GM23338 (cell line): ENCODE data around the gene RFNG. TPM values are rescaled to one million over a fixed set of nuclear protein-coding genes. Genes with fewer than 3 reads are reported as not detected.
A peak's percentile ranks its signal among the peaks of the same experiment; 100 is the strongest.

Experiments used
- ATAC-seq: fragments of 200-7000 bp; cut with Tn5 transposase; 3 replicates; pipeline ENCODE4 v1.9.1; 2020
- DNase-seq: peaks from one replicate; pipeline ENCODE4 v3.0.0-alpha.2; 2015; ENCODE audit warnings: low spot score
- H2AFZ ChIP-seq: fragments of 200-600 bp; sonication (generic); 2 replicates; pipeline ENCODE4 v1.8.0; 2016; ENCODE audit warnings: antibody characterized with exemption, mild to moderate bottlenecking, moderate library complexity
- H3F3A ChIP-seq: fragments of 200-600 bp; sonication (generic); replicated peaks from 2 replicates; pipeline ENCODE4 v1.8.0; 2017; ENCODE audit warnings: antibody characterized with exemption, mixed run types, low read depth
- H3K27ac ChIP-seq: fragments of 200-600 bp; sonication (generic); 2 replicates; pipeline ENCODE4 v1.6.1; 2016; ENCODE audit warnings: low read depth
- H3K27me3 ChIP-seq: fragments of 200-600 bp; sonication (generic); 2 replicates; pipeline ENCODE4 v1.8.0; 2016; ENCODE audit warnings: mild to moderate bottlenecking, mixed run types, moderate library complexity; ENCODE audit not compliant: insufficient read depth
- H3K36me3 ChIP-seq: fragments of 200-600 bp; sonication (generic); 2 replicates; pipeline ENCODE4 v1.8.0; 2016; ENCODE audit warnings: mild to moderate bottlenecking; ENCODE audit not compliant: insufficient read depth
- H3K4me1 ChIP-seq: fragments of 200-600 bp; sonication (generic); 2 replicates; pipeline ENCODE4 v1.8.0; 2016; ENCODE audit warnings: mild to moderate bottlenecking, moderate library complexity; ENCODE audit not compliant: insufficient read depth
- H3K4me2 ChIP-seq: fragments of 200-600 bp; sonication (generic); 2 replicates; pipeline ENCODE4 v1.7.1; 2017; ENCODE audit warnings: mixed run types
- H3K4me3 ChIP-seq: fragments of 200-600 bp; sonication (generic); 2 replicates; pipeline ENCODE4 v1.6.1; 2016; ENCODE audit warnings: mixed run types
- H3K79me2 ChIP-seq: fragments of 200-600 bp; sonication (generic); replicated peaks from 2 replicates; pipeline ENCODE4 v1.8.0; 2017; ENCODE audit warnings: mild to moderate bottlenecking; ENCODE audit not compliant: insufficient read depth
- H3K9me2 ChIP-seq: fragments of 200-600 bp; sonication (generic); 2 replicates; pipeline ENCODE4 v1.8.0; 2017; ENCODE audit not compliant: insufficient read depth
- H4K20me1 ChIP-seq: fragments of 200-600 bp; sonication (generic); replicated peaks from 2 replicates; pipeline ENCODE4 v1.8.0; 2017; ENCODE audit warnings: mild to moderate bottlenecking; ENCODE audit not compliant: insufficient read depth
- H3K27ac Mint-ChIP-seq: 2 replicates; pipeline ENCODE4 v1.8.0; 2020; ENCODE audit warnings: inconsistent platforms, mild to moderate bottlenecking, moderate library complexity, mixed read lengths
- H3K27me3 Mint-ChIP-seq: 3 replicates; pipeline ENCODE4 v1.8.0; 2022; ENCODE audit warnings: low read depth, mild to moderate bottlenecking, moderate library complexity, mixed read lengths, inconsistent platforms; ENCODE audit not compliant: insufficient read depth, poor library complexity
- H3K36me3 Mint-ChIP-seq: 3 replicates; pipeline ENCODE4 v1.8.0; 2021; ENCODE audit warnings: low read depth, mild to moderate bottlenecking, inconsistent platforms, moderate library complexity, mixed read lengths
- H3K4me1 Mint-ChIP-seq: 3 replicates; pipeline ENCODE4 v1.8.0; 2020; ENCODE audit warnings: mild to moderate bottlenecking, inconsistent platforms, mixed read lengths
- H3K4me3 Mint-ChIP-seq: 3 replicates; pipeline ENCODE4 v1.8.0; 2021; ENCODE audit warnings: moderate library complexity, mild to moderate bottlenecking, inconsistent platforms, mixed read lengths
- H3K9me3 Mint-ChIP-seq: 3 replicates; pipeline ENCODE4 v1.8.0; 2020; ENCODE audit warnings: moderate library complexity, mild to moderate bottlenecking, inconsistent platforms, mixed read lengths
- CREB1 ChIP-seq: fragments of 250-450 bp; sonication (Bioruptor Pico); IDR thresholded peaks from 2 replicates; pipeline ENCODE4 v1.5.0; 2020; ENCODE audit warnings: low read depth, mild to moderate bottlenecking, moderate library complexity
- CTCF ChIP-seq, 2 experiments: fragments of 200-600 bp in 1 of 2; sonication (generic) in 1 of 2; conservative IDR thresholded peaks; 2 replicates each; pipeline versions ENCODE4 v1.5.1 to v1.6.1; 2016 to 2017; ENCODE audit warnings: antibody characterized with exemption in 2 of 2, low read depth in 2 of 2, mild to moderate bottlenecking in 2 of 2, moderate library complexity in 1 of 2
- ETS1 ChIP-seq: IDR thresholded peaks from 2 replicates; pipeline ENCODE4 v1.6.1; 2016; ENCODE audit warnings: antibody characterized with exemption
- EZH2 ChIP-seq: fragments of 200-600 bp; sonication (generic); IDR thresholded peaks from one replicate; pipeline ENCODE4 v1.8.0; 2017; ENCODE audit warnings: antibody characterized with exemption, mild to moderate bottlenecking, low read depth; ENCODE audit not compliant: unreplicated experiment
- EZH2phosphoT487 ChIP-seq: fragments of 200-600 bp; sonication (generic); IDR thresholded peaks from one replicate; pipeline ENCODE4 v1.8.1; 2018; ENCODE audit warnings: antibody characterized with exemption; ENCODE audit not compliant: unreplicated experiment
- NANOG ChIP-seq: IDR thresholded peaks from 2 replicates; pipeline ENCODE4 v1.6.1; 2016; ENCODE audit warnings: antibody characterized with exemption, borderline replicate concordance
- POLR2AphosphoS5 ChIP-seq: IDR thresholded peaks from 2 replicates; pipeline ENCODE4 v1.6.1; 2016; ENCODE audit warnings: antibody characterized with exemption, low read depth
- STAT1 ChIP-seq: IDR thresholded peaks from one replicate; pipeline ENCODE4 v1.6.1; 2016; ENCODE audit warnings: antibody characterized with exemption; ENCODE audit not compliant: unreplicated experiment
- ZNF114 ChIP-seq: fragments of 250-450 bp; sonication (Bioruptor Pico); IDR thresholded peaks from 2 replicates; pipeline ENCODE4 v1.5.0; 2020; ENCODE audit warnings: mild to moderate bottlenecking, moderate library complexity
- ZNF331 ChIP-seq: fragments of 250-450 bp; sonication (Bioruptor Pico); IDR thresholded peaks from 2 replicates; pipeline ENCODE4 v1.5.0; 2020; ENCODE audit warnings: low read depth, mild to moderate bottlenecking, moderate library complexity
- ZNF462 ChIP-seq: fragments of 250-450 bp; sonication (Bioruptor Pico); IDR thresholded peaks from 2 replicates; pipeline ENCODE4 v1.5.0; 2020; ENCODE audit warnings: mild to moderate bottlenecking, moderate library complexity
- long read RNA-seq: library from polyadenylated mRNA; unstranded; transcript quantifications from one replicate; pipeline ENCODE4 v2.0.0, GENCODE V29; 2020; ENCODE audit not compliant: unreplicated experiment
- polyA plus RNA-seq: library from polyadenylated mRNA; unstranded; fragments of >200 nt; fragmentation: Nextera tagmentation; extraction: Ambion mirVana; gene quantifications from 2 replicates; pipeline ENCODE4 v1.2.1, GENCODE V29; 2016
- total RNA-seq: library from RNA; depleted of rRNA; stranded (reverse); fragments of >200 nt; shearing (Covaris generic); gene quantifications from 2 replicates; pipeline ENCODE4 v1.2.3, GENCODE V29; 2014; rRNA removed
- TF ChIP-seq, protein P1 (sequence below): IDR thresholded peaks from one replicate; pipeline ENCODE4 v1.6.1; 2018; ENCODE audit warnings: antibody characterized with exemption; ENCODE audit not compliant: unreplicated experiment

RFNG gene
- total RNA-seq = 36.9 and 44.7 TPM in 2 replicates
- polyA plus RNA-seq = 18.0 and 18.9 TPM in 2 replicates
- long read RNA-seq, transcript RFNG-201 (8 exons, 1,828 nt) = major isoform, 6 of 11 reads
- long read RNA-seq, partial matches to known transcripts = 1 of 11 reads
- long read RNA-seq, other reads (novel, unspliced or antisense) = 0 of 11 reads

DNA sequence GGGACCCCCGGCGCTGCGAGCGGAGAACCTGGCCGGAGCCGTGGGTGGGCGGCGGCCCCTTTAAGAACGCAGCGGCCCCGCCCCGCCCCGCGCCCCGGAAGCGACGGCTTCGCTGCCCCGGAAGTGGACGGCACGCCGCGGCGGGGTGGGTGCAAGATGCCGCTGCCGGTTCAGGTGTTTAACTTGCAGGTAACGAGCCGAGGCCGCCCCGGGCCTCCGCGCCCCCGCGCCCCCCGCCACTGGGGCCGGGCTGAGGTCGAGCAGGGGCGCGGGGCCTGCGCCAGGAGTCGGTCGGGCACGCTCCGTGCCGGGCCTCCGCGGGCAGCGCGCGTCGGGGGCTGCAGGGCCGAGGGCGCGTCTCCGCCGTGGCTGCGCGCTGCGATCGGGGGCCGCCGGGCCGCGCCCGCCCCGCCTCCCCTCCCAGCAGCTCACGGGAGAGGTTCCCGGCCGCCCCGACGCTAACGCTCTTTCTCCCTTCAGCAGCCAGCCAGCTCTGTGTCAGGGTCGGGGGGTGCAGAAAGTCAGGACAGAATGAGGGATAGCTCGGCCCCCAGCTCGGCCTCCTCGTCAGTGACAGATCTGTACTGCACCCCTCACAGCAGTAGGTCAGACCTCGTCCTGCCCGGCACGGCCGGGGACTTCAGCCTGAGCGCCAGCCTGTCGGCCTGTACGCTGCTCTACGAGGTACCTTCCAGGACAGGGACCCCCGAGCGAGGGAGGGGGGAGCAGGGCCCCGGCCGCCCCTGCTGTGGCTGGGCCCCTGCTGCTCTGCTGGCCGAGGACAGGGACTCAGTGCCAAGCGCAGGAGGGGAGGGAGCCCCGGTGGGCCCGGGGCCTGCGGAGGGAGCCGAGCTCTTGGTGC lies at the start of gene RFNG, which contains the start of gene GPS1:
TSS of gene RFNG (minus strand) at position 36 of the 862 bp plus-strand sequence. CDS start 45 bp downstream, outside the sequence.
TSS of gene GPS1 (plus strand) at position 123 of the 862 bp plus-strand sequence. CDS start at position 157, 34 bp downstream.
- H3K27me3 ChIP-seq = no peaks in the 10 kb centered on the region
- Mint-ChIP-seq H3K9me3 (no peaks in the 10 kb centered on the region), H3K27me3 (peaks cover 13% of the 10 kb centered on the region), H3K4me1 (no peaks in the 10 kb centered on the region; the same call in 2 of the 3 replicates), H3K27ac (no peak within 1 kb of the TSS), H3K36me3 (peaks cover 23% of the 10 kb centered on the region), H3K4me3 (peak within 1 kb of the TSS; percentile 86)
- H3K36me3 ChIP-seq = peaks cover 4% of the 10 kb centered on the region; the same call in 1 of the 2 replicates
- ATAC-seq (peak; percentile 50), DNase-seq (peak; percentile 82)
- H3K9me2 ChIP-seq = no peaks in the 10 kb centered on the region
- H3K27ac ChIP-seq = no peak within 1 kb of the TSS
- H3K4me2 ChIP-seq = peak within 1 kb of the TSS; percentile 89
- 0 out of 2 replicates have a peak, but pooled peaks cover 6% of the 10 kb centered on the region for H3F3A ChIP-seq
- H2AFZ ChIP-seq = no peak within 1 kb of the TSS
- H3K79me2 ChIP-seq = peaks cover 9% of the 10 kb centered on the region; the same call in 1 of the 2 replicates
- H4K20me1 ChIP-seq = peaks cover 8% of the 10 kb centered on the region; the same call in 1 of the 2 replicates
- peak within 1 kb of the TSS; percentile 89 for H3K4me3 ChIP-seq
- no peaks in the 10 kb centered on the region for H3K4me1 ChIP-seq
- TF ChIP-seq ZNF114 (CRISPR knock-in tag) (no peak), ETS1 (peak; percentile 62), NANOG (no peak), EZH2 (no peak), ZNF331 (CRISPR knock-in tag) (no peak), CTCF (conservative IDR thresholded peaks at IDR 0.05; ENCODE audit: low read depth in 2 of 2) (no peak), STAT1 (no peak), ZNF462 (CRISPR knock-in tag) (no peak), EZH2phosphoT487 (no peak), CREB1 (0 out of 2 replicates have a peak, but pooled peaks have one; percentile 62), POLR2AphosphoS5 (peak; percentile 50; the same call in 1 of the 2 replicates)
- TF ChIP-seq, protein P1, sequence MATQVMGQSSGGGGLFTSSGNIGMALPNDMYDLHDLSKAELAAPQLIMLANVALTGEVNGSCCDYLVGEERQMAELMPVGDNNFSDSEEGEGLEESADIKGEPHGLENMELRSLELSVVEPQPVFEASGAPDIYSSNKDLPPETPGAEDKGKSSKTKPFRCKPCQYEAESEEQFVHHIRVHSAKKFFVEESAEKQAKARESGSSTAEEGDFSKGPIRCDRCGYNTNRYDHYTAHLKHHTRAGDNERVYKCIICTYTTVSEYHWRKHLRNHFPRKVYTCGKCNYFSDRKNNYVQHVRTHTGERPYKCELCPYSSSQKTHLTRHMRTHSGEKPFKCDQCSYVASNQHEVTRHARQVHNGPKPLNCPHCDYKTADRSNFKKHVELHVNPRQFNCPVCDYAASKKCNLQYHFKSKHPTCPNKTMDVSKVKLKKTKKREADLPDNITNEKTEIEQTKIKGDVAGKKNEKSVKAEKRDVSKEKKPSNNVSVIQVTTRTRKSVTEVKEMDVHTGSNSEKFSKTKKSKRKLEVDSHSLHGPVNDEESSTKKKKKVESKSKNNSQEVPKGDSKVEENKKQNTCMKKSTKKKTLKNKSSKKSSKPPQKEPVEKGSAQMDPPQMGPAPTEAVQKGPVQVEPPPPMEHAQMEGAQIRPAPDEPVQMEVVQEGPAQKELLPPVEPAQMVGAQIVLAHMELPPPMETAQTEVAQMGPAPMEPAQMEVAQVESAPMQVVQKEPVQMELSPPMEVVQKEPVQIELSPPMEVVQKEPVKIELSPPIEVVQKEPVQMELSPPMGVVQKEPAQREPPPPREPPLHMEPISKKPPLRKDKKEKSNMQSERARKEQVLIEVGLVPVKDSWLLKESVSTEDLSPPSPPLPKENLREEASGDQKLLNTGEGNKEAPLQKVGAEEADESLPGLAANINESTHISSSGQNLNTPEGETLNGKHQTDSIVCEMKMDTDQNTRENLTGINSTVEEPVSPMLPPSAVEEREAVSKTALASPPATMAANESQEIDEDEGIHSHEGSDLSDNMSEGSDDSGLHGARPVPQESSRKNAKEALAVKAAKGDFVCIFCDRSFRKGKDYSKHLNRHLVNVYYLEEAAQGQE = no peak
